HG03571 (cell line): ENCODE data around the gene MAMDC2.
A peak's percentile ranks its signal among the peaks of the same experiment; 100 is the strongest.

ENCODE experiments used
- ATAC-seq: cut with Tn5 transposase; IDR thresholded peaks from one replicate; pipeline ENCODE4 v1.9.1; 2021; ENCODE audit not compliant: unreplicated experiment

The MAMDC2 gene

GRCh38 chr9:70105147-70105546 lies 61.5 kb downstream of the MAMDC2 start:
- ATAC-seq: no peak

- ATAC-seq: no peak
These were observed 62.9 kb downstream of the MAMDC2 start for GRCh38 chr9:70106571-70106970.

- no peak for ATAC-seq
These were observed 63.9 kb downstream of the MAMDC2 start for GRCh38 chr9:70107558-70107957.

- ATAC-seq: no peak
These were observed 64.5 kb downstream of the MAMDC2 start for GRCh38 chr9:70108181-70108580.

GRCh38 chr9:70110194-70111041 lies 66.8 kb downstream of the MAMDC2 start:
- no peak for ATAC-seq

- peak; percentile 49 for ATAC-seq
These were observed 67.5 kb downstream of the MAMDC2 start for GRCh38 chr9:70111042-70111602.

- ATAC-seq: no peak
These were observed 68.1 kb downstream of the MAMDC2 start for GRCh38 chr9:70111641-70112236.

GRCh38 chr9:70112981-70113380 lies 69.3 kb downstream of the MAMDC2 start:
- no peak for ATAC-seq

- peak; percentile 60 for ATAC-seq
These were observed 69.9 kb downstream of the MAMDC2 start for GRCh38 chr9:70113403-70114022.

- ATAC-seq: no peak
These were observed 71.2 kb downstream of the MAMDC2 start for GRCh38 chr9:70114898-70115297.

- ATAC-seq: no peak
These were observed 74.2 kb downstream of the MAMDC2 start for GRCh38 chr9:70117835-70118319.

GRCh38 chr9:70119786-70120185 lies 76.1 kb downstream of the MAMDC2 start:
- no peak for ATAC-seq

GRCh38 chr9:70120834-70121510 lies 77.3 kb downstream of the MAMDC2 start:
- ATAC-seq: no peak

GRCh38 chr9:70121818-70122436 lies 78.3 kb downstream of the MAMDC2 start:
- no peak for ATAC-seq

- ATAC-seq: no peak
These were observed 80.0 kb downstream of the MAMDC2 start for GRCh38 chr9:70123695-70124094.

- ATAC-seq: no peak
These were observed 82.1 kb downstream of the MAMDC2 start for GRCh38 chr9:70125621-70126263.

- no peak for ATAC-seq
These were observed 83.4 kb downstream of the MAMDC2 start for GRCh38 chr9:70127036-70127435.

- ATAC-seq: no peak
These were observed 84.1 kb downstream of the MAMDC2 start for GRCh38 chr9:70127540-70128416.

GRCh38 chr9:70130266-70130665 lies 86.6 kb downstream of the MAMDC2 start:
- no peak for ATAC-seq
